Measurements from ENCODE around the gene TPX2. TPM values are rescaled to one million over a fixed set of nuclear protein-coding genes. Genes with fewer than 3 reads are reported as not detected.

The TPX2 gene
- total RNA-seq, 1 experiment from 2014 or later = 164 TPM

DNA sequence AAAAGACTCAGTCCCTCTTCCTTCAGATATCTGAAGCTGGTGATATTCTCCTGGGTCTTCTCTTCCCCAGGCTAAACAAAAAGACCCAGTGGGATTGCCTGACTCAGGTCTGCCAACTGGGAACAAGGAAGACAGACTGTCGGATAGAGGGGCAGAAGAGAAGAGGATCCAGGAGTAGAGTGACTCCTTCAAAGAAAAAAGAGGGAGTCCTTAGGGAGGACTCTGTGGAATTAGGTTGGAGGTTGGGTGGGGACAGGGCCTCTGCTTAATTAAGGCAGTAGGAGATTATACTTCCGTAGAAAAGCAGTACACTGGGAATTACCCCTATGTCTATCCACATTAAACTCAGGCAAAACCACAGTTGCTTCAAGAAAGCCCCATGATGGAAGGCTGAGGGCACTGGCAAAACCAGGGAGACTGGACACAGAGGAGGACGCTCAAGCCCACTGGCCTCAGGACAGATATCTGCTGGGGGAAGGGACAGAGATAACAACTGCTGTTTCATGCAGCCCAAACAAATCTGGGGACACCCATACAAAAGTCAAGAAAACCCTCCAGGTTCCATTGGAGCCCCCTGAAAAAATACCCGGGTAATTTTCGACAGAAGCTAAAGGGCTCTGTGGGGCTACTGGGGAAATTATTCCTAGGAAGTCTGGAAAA is 22.1 kb upstream of the TPX2 start:
- DNase-seq (ENCODE audit: low read depth) = no peak
- in situ Hi-C loops (cut with HindIII; ENCODE audit: low pct_unique_long_range_greater_than_20kb, low sequenced_read_pairs) = no loop called here

- in situ Hi-C loops (cut with HindIII; ENCODE audit: low pct_unique_long_range_greater_than_20kb, low sequenced_read_pairs) = no loop called here
- no peak for DNase-seq (ENCODE audit: low read depth)
Observed at GRCh38 chr20:31717478-31718201, 21.4 kb upstream of the TPX2 start.

- no peak for DNase-seq (ENCODE audit: low read depth)
- in situ Hi-C loops (cut with HindIII; ENCODE audit: low pct_unique_long_range_greater_than_20kb, low sequenced_read_pairs) = no loop called here
Observed at GRCh38 chr20:31718952-31719643, 20.0 kb upstream of the TPX2 start.

DNA sequence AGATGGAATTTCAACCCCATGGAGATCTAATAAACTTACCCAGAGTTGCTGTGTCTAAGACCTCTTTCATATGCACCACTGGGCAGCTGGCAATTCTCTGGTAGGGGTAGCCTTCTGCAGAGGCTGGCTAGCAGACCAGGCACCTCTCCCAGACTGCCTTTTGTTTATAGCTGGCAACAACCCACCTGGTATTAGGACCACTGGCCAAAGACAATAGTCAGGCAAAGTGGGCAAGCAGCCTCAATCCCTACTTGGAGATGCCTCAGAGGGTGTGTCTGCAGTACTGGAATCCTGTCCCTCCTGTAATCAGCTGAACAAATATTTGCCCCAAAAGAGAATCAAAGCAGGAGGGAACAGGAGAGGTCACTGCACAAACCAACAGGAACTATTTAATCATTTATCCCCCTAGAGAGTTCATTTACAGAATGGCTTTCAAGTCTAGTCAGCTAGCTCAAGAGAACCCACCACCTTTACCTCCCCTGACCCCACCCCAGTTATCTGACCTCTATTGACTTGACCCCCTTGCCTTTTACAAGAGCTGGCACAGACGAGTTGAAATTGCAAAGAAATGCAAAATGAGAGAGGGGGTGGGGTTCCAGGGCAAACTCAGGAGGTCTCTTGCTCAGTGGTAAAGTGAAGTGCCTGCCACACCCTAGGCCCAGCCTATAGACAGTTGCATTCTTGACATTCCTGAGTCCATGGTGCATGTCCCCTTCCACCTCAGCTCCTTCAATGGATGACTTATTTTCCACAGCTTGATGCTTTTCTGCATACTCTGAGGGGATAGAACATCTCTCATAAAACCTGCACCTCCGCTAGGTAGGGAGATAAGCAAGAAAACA is 19.2 kb upstream of the TPX2 start:
- peak; percentile 100 for DNase-seq (ENCODE audit: low read depth)
- in situ Hi-C loops (cut with HindIII; ENCODE audit: low pct_unique_long_range_greater_than_20kb, low sequenced_read_pairs) = loop anchor here (10.0 kb wide), 1 partner anchor 165 kb away; no protein-coding TSS in a partner anchor

- no peak for DNase-seq (ENCODE audit: low read depth)
- in situ Hi-C loops (cut with HindIII; ENCODE audit: low pct_unique_long_range_greater_than_20kb, low sequenced_read_pairs) = loop anchor here (10.0 kb wide), 1 partner anchor 166 kb away; no protein-coding TSS in a partner anchor
Observed at GRCh38 chr20:31720486-31721407, 18.3 kb upstream of the TPX2 start.

GRCh38 chr20:31721408-31722256 is 17.5 kb upstream of the TPX2 start:
- no peak for DNase-seq (ENCODE audit: low read depth)
- in situ Hi-C loops (cut with HindIII; ENCODE audit: low pct_unique_long_range_greater_than_20kb, low sequenced_read_pairs) = loop anchor here (10.0 kb wide), 1 partner anchor 167 kb away; no protein-coding TSS in a partner anchor

DNA sequence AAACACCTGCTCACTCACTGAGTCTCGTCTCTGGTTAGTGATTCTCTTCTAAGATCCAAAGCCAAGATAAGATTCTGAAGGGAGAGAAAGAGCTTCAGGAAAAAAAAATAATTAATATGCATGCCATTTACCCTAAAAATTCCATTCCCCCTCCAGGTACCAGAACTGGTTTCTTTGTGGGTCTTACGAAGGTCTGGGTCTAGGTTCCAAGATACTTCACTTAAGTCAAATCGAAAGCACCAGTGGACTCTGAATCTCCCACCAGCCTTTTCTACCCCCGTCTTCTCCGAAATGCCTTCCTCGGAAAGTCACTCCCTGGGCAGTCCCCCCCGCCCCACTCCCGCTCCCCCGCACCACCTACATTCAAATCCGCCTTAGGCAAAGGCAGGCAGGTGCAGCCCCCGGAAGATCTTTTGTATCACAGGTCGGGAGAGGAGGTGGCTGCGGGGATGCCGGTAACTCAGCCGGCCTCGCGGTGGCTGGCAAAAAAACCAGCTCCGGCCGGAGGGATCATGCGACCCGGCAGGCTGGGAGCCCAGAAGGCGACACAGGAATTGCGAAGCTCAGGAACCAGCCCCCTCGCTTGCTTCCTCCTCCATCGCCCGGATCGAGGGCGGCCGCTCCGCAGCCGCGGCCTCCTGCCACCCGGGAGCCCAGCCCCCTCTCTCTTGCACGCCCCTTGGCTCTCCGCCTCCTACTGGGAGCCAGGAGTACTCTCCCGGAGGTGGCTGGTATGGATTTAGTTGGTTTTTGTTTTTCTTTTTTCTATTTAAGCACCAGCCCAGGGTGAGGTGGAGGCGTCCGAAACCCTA is 16.6 kb upstream of the TPX2 start, which contains the start of gene BCL2L1:
BCL2L1 (minus strand) TSS at position 612 of the 812 bp plus-strand sequence. CDS start 650 bp downstream, outside the sequence.
- in situ Hi-C loops (cut with HindIII; ENCODE audit: low pct_unique_long_range_greater_than_20kb, low sequenced_read_pairs) = loop anchor here (10.0 kb wide), 1 partner anchor 168 kb away; no protein-coding TSS in a partner anchor
- peak; percentile 91 for DNase-seq (ENCODE audit: low read depth)

DNA sequence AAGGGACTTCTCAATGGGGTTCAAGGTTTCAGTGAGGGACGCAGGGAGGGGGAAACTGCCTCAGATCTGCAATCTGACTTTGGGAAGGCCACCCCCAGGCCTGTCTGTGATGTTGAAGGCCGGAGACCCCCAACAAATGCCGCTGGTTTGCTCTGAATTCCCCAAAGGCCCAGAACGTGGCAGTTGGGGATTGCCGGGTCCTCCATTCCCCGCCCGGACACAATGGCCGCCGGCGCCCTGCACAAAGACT is 16.1 kb upstream of the TPX2 start:
- DNase-seq (ENCODE audit: low read depth) = no peak
- in situ Hi-C loops (cut with HindIII; ENCODE audit: low pct_unique_long_range_greater_than_20kb, low sequenced_read_pairs) = loop anchor here (10.0 kb wide), 1 partner anchor 168 kb away; no protein-coding TSS in a partner anchor

DNA sequence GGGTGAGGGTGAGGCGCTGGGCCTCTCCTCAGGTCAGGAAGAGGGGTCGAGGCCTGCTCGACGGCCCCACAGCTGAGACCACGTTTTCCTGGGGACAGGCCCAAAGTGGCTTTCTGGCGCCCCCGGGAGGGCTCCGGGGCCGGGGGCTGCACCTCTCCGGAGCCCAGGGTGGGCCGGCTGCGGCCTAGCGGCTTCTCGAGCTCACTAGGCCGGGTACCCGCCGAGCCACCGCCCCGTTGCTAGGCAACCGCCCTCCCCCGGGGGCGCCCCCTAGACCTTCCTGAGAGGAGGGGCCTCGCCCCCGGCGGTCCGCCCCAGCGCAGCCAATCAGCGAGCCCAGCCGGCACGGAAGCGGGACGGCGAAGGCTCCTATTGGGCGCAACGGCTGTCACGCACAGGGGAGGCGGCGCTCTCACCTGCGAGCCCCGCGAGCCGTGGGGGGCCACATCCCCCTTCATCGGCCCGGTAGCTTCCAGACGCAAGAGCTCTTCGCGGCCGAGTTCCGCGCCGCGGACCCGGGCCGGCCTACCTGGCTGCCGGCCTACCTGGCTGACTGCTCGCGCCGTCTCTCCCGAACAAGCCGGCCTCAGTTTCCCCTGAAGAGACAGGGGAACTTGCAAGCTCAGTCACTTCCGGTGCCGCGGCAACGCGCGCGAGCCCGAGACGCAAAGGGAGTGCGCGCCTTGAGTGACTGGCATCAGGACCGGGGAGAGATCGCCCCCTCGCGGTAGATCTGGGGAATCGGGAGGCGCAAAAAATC is 15.6 kb upstream of the TPX2 start:
- in situ Hi-C loops (cut with HindIII; ENCODE audit: low pct_unique_long_range_greater_than_20kb, low sequenced_read_pairs) = loop anchor here (10.0 kb wide), 1 partner anchor 169 kb away; no protein-coding TSS in a partner anchor
- DNase-seq (ENCODE audit: low read depth) = peak; percentile 100

- DNase-seq (ENCODE audit: low read depth) = no peak
- in situ Hi-C loops (cut with HindIII; ENCODE audit: low pct_unique_long_range_greater_than_20kb, low sequenced_read_pairs) = no loop called here
Observed at GRCh38 chr20:31731321-31731717, 7.8 kb upstream of the TPX2 start.

DNA sequence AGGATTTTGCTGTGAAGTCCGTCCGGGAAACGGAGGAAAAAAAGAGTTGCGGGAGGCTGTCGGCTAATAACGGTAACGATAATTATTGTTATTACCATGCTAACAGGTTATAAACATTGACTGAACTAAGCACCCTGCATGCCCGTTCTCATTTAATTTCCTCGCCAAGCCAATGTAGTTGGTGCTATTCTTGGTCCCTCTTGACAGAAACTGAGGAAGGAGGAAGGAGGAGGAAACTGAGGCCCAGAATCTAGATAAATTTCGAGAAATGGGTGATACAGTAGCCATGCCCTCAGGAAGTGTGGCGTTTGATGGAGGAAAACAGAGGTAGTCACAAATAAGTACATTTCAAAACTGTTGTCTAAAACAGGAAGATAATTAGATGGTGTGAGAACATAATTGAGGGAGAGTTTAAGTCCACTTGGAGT is 474 bp downstream of the TPX2 start:
- DNase-seq (ENCODE audit: low read depth) = no peak
- in situ Hi-C loops (cut with HindIII; ENCODE audit: low pct_unique_long_range_greater_than_20kb, low sequenced_read_pairs) = no loop called here

DNA sequence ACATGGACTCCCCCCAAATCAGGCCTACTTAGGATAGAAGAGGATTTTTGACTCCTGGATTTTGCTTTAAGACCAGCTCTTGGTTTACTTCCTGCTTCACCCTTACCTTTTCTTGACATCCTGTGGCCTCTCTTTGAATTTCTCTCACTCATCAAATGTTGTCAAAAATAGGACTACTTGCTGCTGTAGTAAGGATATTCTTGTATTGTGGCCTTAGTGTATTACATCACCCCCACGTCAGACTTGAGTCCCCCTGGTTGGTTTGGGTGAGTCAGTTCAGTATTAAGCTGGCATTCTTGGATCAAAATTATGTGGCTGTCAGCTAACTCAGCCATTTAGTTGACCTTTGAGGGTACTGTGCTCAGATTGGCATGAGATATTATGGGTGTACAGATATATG is 1.1 kb downstream of the TPX2 start:
- in situ Hi-C loops (cut with HindIII; ENCODE audit: low pct_unique_long_range_greater_than_20kb, low sequenced_read_pairs) = no loop called here
- peak; percentile 19 for DNase-seq (ENCODE audit: low read depth)

DNA sequence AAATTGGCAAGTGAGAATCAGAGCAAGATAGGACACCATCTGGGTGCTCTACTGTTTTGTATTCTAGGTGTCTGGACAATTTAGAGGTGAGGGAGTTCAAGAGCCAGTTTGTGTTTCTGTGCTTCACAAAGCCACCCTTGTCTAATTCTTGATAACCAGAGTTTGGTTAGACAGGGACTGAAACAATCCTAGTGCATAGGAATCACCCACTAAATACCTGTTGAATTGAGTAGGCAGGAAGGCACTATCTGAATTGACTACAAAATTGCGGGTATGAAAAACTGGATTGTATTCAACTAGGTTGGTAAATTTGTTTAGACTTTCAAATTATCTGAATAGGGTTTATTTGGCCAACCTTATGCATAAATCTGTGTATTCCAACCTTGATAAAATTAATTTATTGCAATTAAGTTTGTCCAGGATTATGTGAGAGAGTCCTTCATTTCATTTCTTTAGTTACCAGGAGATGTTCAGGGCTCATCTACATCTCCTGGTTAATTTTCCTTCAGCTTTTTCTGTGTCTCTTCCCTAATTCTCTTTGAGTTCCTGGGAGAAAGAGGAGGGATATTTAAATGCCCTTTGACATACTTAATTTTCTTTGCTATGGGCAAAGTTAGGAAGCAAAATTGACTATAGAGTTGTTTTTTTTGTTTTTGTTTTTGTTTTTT is 1.7 kb downstream of the TPX2 start:
- DNase-seq (ENCODE audit: low read depth) = no peak
- in situ Hi-C loops (cut with HindIII; ENCODE audit: low pct_unique_long_range_greater_than_20kb, low sequenced_read_pairs) = no loop called here

DNA sequence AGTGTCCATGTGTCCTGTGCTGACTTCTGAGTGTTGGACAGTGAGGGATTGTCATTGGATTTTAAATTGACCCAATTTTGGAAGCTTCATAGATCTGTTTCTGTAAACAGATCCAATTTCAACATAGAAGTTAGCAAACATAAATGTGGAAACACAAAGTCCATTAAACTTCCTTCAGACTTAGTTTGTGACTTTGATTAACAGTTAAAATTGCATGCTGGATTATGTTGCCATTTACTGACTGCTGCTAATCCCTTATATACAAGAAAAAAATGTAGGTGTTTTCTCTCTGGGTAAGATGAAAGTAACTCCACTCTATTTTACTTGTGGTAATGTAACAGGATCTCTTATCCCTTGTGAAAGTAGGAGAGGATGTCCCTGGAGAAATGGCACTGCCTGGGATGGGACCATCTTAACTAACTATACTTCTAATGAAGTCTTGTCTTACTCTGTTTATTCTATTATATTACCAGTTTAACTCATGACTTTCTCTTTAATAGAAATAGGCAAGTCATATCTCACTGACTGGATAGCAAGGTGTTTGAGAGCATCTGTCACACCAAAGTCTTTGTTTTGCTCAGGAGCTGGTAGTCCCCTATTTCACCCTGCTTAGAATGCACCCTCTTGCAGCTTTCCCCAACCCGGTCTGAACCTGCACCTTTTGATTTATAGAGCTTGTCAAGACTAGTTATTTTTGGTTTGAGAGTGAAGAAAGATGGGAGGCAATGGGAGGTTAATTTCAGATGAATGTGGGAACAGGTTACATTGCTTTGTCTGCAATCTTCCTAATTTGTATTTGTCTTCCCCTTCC is 7.2 kb downstream of the TPX2 start:
- in situ Hi-C loops (cut with HindIII; ENCODE audit: low pct_unique_long_range_greater_than_20kb, low sequenced_read_pairs) = no loop called here
- no peak for DNase-seq (ENCODE audit: low read depth)
